ENCODE data around the gene TENT4B.
"Not testable (repeated sequence)": the region's sequence is repeated elsewhere in the genome, so short reads cannot be mapped to it uniquely, and the experiment has no call there.

Gene TENT4B

GRCh38 chr16:50123417-50123816 is 29.7 kb upstream of the TENT4B start:
- no peak for TF ChIP-seq CTCF (IDR thresholded peaks at IDR 0.05; ENCODE audit: low read depth, low read length)
- no peak for DNase-seq (ENCODE audit: extremely low read depth, low read depth)

DNA sequence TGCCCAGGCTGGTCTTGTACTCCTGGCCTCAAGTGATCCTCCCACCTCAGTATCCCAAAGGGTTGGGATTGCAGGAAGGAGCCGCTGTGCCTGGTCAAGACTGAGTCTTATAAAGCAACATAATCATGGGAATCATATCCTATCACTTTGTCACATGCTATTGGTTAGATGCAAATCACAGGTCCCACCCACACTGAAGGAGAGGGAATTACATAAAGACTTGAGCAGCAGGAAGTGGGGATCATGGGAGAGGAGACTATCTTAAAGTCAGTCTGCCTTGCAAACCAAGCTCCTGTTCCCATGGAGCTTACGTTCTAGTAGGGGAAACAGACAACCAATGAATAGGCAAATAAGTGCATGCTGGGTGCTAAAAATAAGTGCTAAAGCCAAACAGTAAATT is 28.3 kb upstream of the TENT4B start:
- no peak for DNase-seq (ENCODE audit: extremely low read depth, low read depth)
- TF ChIP-seq CTCF (IDR thresholded peaks at IDR 0.05; ENCODE audit: low read depth, low read length), result no peak

DNA sequence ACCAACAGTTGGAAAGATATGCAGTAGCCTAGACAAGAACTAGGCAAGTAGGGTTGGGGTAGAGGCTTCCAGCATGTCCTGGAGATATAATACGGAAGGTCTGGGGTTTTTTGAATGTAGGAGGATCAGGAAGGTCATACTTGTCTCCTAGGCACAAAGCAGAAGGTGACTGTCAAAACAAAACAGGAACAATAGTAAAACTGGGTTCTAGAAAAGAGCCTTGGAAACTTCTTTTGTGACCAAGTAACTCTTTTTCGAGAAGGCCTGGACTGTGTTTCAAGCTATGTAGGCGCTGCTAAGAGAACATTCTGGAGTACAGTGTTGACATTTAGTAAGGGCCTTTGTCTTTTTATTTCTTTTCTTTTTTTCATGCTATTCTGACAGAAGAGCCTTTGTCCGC is 26.9 kb upstream of the TENT4B start:
- no peak for DNase-seq (ENCODE audit: extremely low read depth, low read depth)
- no peak for TF ChIP-seq CTCF (IDR thresholded peaks at IDR 0.05; ENCODE audit: low read depth, low read length)

- not testable (repeated sequence) for DNase-seq (ENCODE audit: extremely low read depth, low read depth)
Measured at GRCh38 chr16:50132571-50132970, 20.5 kb upstream of the TENT4B start.

GRCh38 chr16:50133214-50133613 is 19.9 kb upstream of the TENT4B start:
- TF ChIP-seq CTCF (IDR thresholded peaks at IDR 0.05; ENCODE audit: low read depth, low read length), result no peak
- no peak for DNase-seq (ENCODE audit: extremely low read depth, low read depth)

GRCh38 chr16:50136399-50136798 is 16.7 kb upstream of the TENT4B start:
- TF ChIP-seq CTCF (IDR thresholded peaks at IDR 0.05; ENCODE audit: low read depth, low read length), result no peak
- no peak for DNase-seq (ENCODE audit: extremely low read depth, low read depth)

GRCh38 chr16:50137268-50137667 is 15.8 kb upstream of the TENT4B start:
- DNase-seq (ENCODE audit: extremely low read depth, low read depth), result no peak
- no peak for TF ChIP-seq CTCF (IDR thresholded peaks at IDR 0.05; ENCODE audit: low read depth, low read length)

GRCh38 chr16:50139580-50139979 is 13.5 kb upstream of the TENT4B start:
- no peak for DNase-seq (ENCODE audit: extremely low read depth, low read depth)
- no peak for TF ChIP-seq CTCF (IDR thresholded peaks at IDR 0.05; ENCODE audit: low read depth, low read length)

Measured in AG09319 (cell line).